Measurements from ENCODE around the gene PRSS57. TPM values are rescaled to one million over a fixed set of nuclear protein-coding genes. Genes with fewer than 3 reads are reported as not detected.
A peak's percentile ranks its signal among the peaks of the same experiment; 100 is the strongest.
"Not testable (repeated sequence)": the region's sequence is repeated elsewhere in the genome, so short reads cannot be mapped to it uniquely, and the experiment has no call there.

PRSS57 gene
- total RNA-seq, 1 donor, result not detected

DNA sequence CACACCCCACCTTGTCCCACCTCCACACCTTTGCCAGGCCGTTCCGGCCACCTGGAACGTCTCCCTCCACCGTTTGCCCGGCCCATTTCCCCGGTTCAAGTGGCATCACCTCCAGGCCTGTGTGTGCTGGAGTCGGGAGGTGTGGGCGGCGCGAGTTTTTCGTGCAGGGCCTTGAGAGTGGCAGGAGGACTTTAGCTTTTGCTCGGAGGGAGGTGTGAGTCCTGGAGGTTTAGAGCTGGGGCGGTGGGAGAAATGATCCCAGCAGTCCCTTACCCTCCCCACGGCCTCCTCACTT lies 9.1 kb upstream of the PRSS57 start:
- no peak overlapping the region for H2AFZ ChIP-seq (ENCODE audit: low read length)
- peak; percentile 32 for DNase-seq (ENCODE audit: insufficient read length, low spot score, missing footprints)
- H3K79me2 ChIP-seq (ENCODE audit: insufficient read depth, low read length), result no peaks in the 10 kb centered on the region
- no peaks in the 10 kb centered on the region for H3K36me3 ChIP-seq (ENCODE audit: insufficient read depth, low read length)
- H3K27ac ChIP-seq (ENCODE audit: low read depth, low read length), result no peak overlapping the region
- TF ChIP-seq, protein P1, sequence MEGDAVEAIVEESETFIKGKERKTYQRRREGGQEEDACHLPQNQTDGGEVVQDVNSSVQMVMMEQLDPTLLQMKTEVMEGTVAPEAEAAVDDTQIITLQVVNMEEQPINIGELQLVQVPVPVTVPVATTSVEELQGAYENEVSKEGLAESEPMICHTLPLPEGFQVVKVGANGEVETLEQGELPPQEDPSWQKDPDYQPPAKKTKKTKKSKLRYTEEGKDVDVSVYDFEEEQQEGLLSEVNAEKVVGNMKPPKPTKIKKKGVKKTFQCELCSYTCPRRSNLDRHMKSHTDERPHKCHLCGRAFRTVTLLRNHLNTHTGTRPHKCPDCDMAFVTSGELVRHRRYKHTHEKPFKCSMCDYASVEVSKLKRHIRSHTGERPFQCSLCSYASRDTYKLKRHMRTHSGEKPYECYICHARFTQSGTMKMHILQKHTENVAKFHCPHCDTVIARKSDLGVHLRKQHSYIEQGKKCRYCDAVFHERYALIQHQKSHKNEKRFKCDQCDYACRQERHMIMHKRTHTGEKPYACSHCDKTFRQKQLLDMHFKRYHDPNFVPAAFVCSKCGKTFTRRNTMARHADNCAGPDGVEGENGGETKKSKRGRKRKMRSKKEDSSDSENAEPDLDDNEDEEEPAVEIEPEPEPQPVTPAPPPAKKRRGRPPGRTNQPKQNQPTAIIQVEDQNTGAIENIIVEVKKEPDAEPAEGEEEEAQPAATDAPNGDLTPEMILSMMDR (IDR thresholded peaks at IDR 0.05; ENCODE audit: extremely low read depth, low read depth, low read length), result no peak
- H3K4me3 ChIP-seq (ENCODE audit: insufficient read depth, low read length), result no peak overlapping the region
- H3K27me3 ChIP-seq (ENCODE audit: insufficient read depth, low read length), result peaks cover 9% of the 10 kb centered on the region
- no peak overlapping the region for H3K4me2 ChIP-seq (ENCODE audit: insufficient read depth, low read length)
- H3K4me1 ChIP-seq (ENCODE audit: insufficient read depth, low read length), result no peaks in the 10 kb centered on the region
- H4K20me1 ChIP-seq (ENCODE audit: insufficient read depth, low read length), result no peaks in the 10 kb centered on the region
- peaks cover 3% of the 10 kb centered on the region for H3K9me3 ChIP-seq (ENCODE audit: low read depth, low read length)

DNA sequence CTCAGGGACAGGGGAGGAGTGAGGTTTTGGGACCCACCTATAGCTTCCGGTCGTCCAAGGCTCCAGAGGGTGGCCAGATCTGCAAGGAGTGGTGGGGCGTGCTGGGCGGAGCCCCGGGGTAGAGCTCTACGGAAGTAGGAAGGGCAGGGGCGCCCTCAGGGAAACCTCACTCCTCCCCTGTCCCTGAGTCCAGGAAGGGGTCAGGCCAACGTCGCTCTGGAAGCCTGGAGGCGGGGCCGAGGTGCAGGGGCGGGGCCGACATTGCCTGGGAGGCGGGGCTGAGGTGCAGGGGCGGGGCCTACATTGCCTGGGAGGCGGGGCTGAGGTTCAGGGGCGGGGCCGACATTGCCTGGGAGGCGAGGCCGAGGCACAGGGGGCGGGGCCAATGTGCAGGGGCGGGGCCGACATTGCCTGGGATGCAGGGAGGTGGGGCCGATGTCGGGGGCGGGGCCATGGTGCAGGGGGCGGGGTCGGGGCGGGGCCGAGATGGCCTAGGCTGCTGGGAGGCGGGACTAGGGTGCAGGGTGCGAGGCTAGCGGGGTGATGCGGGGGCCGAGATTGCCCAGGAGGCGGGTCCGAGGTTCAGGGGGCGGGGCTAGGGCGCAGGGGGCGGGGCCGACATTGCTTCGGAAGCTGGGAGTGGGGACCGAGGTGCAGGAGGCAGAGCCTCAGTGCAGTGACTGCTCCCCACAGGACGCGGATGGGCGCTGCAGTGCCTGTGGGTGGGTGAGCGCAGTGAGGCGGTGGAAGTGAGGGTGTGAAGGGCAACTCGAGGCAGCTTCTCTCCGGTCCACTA lies 8.6 kb upstream of the PRSS57 start:
- Histone ChIP-seq H3K27ac (ENCODE audit: low read depth, low read length) (no peak overlapping the region), H3K79me2 (ENCODE audit: insufficient read depth, low read length) (no peaks in the 10 kb centered on the region), H3K9me3 (ENCODE audit: low read depth, low read length) (peaks cover 3% of the 10 kb centered on the region), H3K4me3 (ENCODE audit: insufficient read depth, low read length) (no peak overlapping the region), H3K4me1 (ENCODE audit: insufficient read depth, low read length) (no peaks in the 10 kb centered on the region), H3K36me3 (ENCODE audit: insufficient read depth, low read length) (no peaks in the 10 kb centered on the region), H3K27me3 (ENCODE audit: insufficient read depth, low read length) (peaks cover 9% of the 10 kb centered on the region), H4K20me1 (ENCODE audit: insufficient read depth, low read length) (no peaks in the 10 kb centered on the region), H3K4me2 (ENCODE audit: insufficient read depth, low read length) (no peak overlapping the region), H2AFZ (ENCODE audit: low read length) (no peak overlapping the region)
- peak; percentile 79 for DNase-seq (ENCODE audit: insufficient read length, low spot score, missing footprints)
- TF ChIP-seq, protein P1 (IDR thresholded peaks at IDR 0.05; ENCODE audit: extremely low read depth, low read depth, low read length), result no peak

DNA sequence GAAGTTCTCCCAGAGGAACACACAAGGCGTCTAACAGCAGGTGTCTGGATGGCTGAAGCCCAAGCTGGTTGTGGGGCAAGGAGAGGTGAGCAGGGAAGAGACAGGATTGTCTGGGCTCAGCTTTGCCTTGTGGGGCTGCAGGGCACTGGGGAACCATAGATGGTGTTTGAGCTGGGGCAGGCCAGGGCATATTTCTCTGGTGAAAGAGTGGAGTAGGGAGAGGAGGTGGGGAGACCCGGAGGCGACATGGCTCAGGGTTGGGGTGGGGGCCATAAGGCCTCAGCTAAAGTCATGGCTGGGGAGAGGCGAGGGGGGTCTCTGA lies 8.0 kb upstream of the PRSS57 start:
- Histone ChIP-seq H3K4me3 (ENCODE audit: insufficient read depth, low read length) (no peak overlapping the region), H3K4me1 (ENCODE audit: insufficient read depth, low read length) (no peaks in the 10 kb centered on the region), H2AFZ (ENCODE audit: low read length) (no peak overlapping the region), H3K9me3 (ENCODE audit: low read depth, low read length) (peaks cover 3% of the 10 kb centered on the region), H4K20me1 (ENCODE audit: insufficient read depth, low read length) (no peaks in the 10 kb centered on the region), H3K27ac (ENCODE audit: low read depth, low read length) (no peak overlapping the region), H3K4me2 (ENCODE audit: insufficient read depth, low read length) (no peak overlapping the region), H3K79me2 (ENCODE audit: insufficient read depth, low read length) (no peaks in the 10 kb centered on the region), H3K27me3 (ENCODE audit: insufficient read depth, low read length) (peaks cover 6% of the 10 kb centered on the region), H3K36me3 (ENCODE audit: insufficient read depth, low read length) (no peaks in the 10 kb centered on the region)
- peak; percentile 37 for DNase-seq (ENCODE audit: insufficient read length, low spot score, missing footprints)
- TF ChIP-seq, protein P1 (IDR thresholded peaks at IDR 0.05; ENCODE audit: extremely low read depth, low read depth, low read length), result no peak

DNA sequence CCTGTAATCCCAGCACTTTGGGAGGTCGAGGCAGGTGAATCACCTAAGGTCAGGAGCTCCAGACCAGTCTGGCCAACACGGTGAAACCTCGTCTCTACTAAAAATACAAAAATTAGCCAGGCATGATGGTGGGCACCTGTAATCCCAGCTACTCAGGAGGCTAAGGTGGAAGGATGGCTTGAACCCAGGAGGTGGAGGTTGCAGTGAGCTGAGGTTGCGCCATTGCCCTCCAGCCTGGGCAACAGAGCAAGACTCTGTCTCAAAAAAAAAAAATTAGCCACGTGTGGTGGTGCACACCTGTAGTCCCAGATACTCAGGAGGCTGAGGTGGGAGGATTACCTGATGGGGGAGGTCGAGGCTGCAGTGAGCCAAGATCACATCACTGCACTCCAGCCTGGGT lies 7.6 kb upstream of the PRSS57 start:
- H4K20me1 ChIP-seq (ENCODE audit: insufficient read depth, low read length); H3K4me2 ChIP-seq (ENCODE audit: insufficient read depth, low read length); H3K4me1 ChIP-seq (ENCODE audit: insufficient read depth, low read length); DNase-seq (ENCODE audit: insufficient read length, low spot score, missing footprints); H2AFZ ChIP-seq (ENCODE audit: low read length); H3K79me2 ChIP-seq (ENCODE audit: insufficient read depth, low read length); H3K27ac ChIP-seq (ENCODE audit: low read depth, low read length); H3K4me3 ChIP-seq (ENCODE audit: insufficient read depth, low read length); H3K9me3 ChIP-seq (ENCODE audit: low read depth, low read length); H3K36me3 ChIP-seq (ENCODE audit: insufficient read depth, low read length); H3K27me3 ChIP-seq (ENCODE audit: insufficient read depth, low read length): not testable (repeated sequence)

DNA sequence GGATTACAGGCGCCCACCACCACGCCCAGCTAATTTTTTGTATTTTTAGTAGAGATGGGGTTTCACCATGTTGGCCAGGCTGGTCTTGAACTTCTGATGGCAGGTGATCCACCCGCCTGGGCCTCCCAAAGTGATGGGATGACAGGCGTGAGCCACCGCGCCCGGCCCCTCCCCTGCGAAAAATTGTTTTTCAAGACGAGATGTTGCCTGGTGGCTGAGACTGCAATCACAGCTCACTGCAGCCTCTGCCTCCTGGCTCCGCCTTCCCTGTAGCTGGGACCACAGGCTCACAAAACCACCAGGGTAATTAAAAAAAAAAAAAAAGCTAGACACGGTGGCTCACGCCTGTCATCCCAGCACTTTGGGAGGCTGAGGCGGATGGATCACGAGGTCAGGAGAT lies 4.6 kb upstream of the PRSS57 start:
- not testable (repeated sequence) for H3K4me2 ChIP-seq (ENCODE audit: insufficient read depth, low read length); H3K27me3 ChIP-seq (ENCODE audit: insufficient read depth, low read length); H3K4me3 ChIP-seq (ENCODE audit: insufficient read depth, low read length); H2AFZ ChIP-seq (ENCODE audit: low read length); H3K36me3 ChIP-seq (ENCODE audit: insufficient read depth, low read length); H3K9me3 ChIP-seq (ENCODE audit: low read depth, low read length); H3K79me2 ChIP-seq (ENCODE audit: insufficient read depth, low read length); H3K27ac ChIP-seq (ENCODE audit: low read depth, low read length); H3K4me1 ChIP-seq (ENCODE audit: insufficient read depth, low read length); H4K20me1 ChIP-seq (ENCODE audit: insufficient read depth, low read length)
- DNase-seq (ENCODE audit: insufficient read length, low spot score, missing footprints), result peak; percentile 22

DNA sequence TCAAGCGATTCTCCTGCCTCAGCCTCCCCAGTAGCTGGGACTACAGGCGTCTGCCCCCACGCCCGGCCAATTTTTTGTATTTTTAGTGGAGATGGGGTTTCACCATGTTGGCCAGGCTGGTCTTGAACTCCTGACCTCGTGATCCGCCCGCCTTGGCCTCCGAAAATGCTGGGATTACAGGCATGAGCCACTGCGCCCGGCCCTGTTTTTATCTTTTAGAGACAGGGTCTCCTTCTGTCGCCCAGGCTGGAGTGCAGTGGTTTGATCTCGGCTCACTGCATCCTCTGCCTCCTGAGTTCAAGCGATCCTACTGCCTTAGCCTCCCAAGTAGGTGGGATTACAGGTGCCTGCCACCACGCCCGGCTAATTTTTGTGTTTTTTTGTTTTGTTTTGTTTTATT lies 3.3 kb upstream of the PRSS57 start:
- not testable (repeated sequence) for H3K9me3 ChIP-seq (ENCODE audit: low read depth, low read length); DNase-seq (ENCODE audit: insufficient read length, low spot score, missing footprints); H3K4me2 ChIP-seq (ENCODE audit: insufficient read depth, low read length); H3K27ac ChIP-seq (ENCODE audit: low read depth, low read length); H3K79me2 ChIP-seq (ENCODE audit: insufficient read depth, low read length); H2AFZ ChIP-seq (ENCODE audit: low read length); H3K27me3 ChIP-seq (ENCODE audit: insufficient read depth, low read length); H3K4me1 ChIP-seq (ENCODE audit: insufficient read depth, low read length); H4K20me1 ChIP-seq (ENCODE audit: insufficient read depth, low read length); H3K4me3 ChIP-seq (ENCODE audit: insufficient read depth, low read length); H3K36me3 ChIP-seq (ENCODE audit: insufficient read depth, low read length)
